HL-60 (cell line): Measurements from ENCODE around the gene TRIM25.

ENCODE experiments used
- DNase-seq, 2 experiments: peaks; one replicate each; pipeline ENCODE4 v3.0.0-alpha.2; 2010 to 2020; ENCODE audit warnings: low read depth in 1 of 2, low spot score in 1 of 2
- H3K27ac ChIP-seq: fragments of 250-450 bp; sonication (Bioruptor Pico); replicated peaks from 2 replicates; pipeline ENCODE4 v1.5.1; 2020; ENCODE audit warnings: mild to moderate bottlenecking, moderate library complexity
- H3K27me3 ChIP-seq: fragments of 250-450 bp; sonication (Bioruptor Pico); 2 replicates; pipeline ENCODE4 v1.5.1; 2021; ENCODE audit warnings: mild to moderate bottlenecking, moderate library complexity; ENCODE audit not compliant: insufficient read depth, poor library complexity, severe bottlenecking
- H3K4me3 ChIP-seq: replicated peaks from 2 replicates; pipeline ENCODE4 v1.5.1; 2011; ENCODE audit warnings: mild to moderate bottlenecking, control low read depth, low read length; ENCODE audit not compliant: insufficient read depth
- GABPA ChIP-seq: IDR thresholded peaks from 2 replicates; pipeline ENCODE4 v1.6.1; 2012; ENCODE audit warnings: low read depth
- POLR2AphosphoS5 ChIP-seq: IDR thresholded peaks from 2 replicates; pipeline ENCODE4 v1.6.1; 2012; ENCODE audit warnings: low read depth
- SPI1 ChIP-seq: IDR thresholded peaks from 2 replicates; pipeline ENCODE4 v1.6.1; 2012; ENCODE audit warnings: low read depth, mild to moderate bottlenecking, borderline replicate concordance
- TF ChIP-seq, protein P1 (sequence below): IDR thresholded peaks from one replicate; pipeline ENCODE4 v1.5.1; 2011; ENCODE audit warnings: low read length, control low read depth, inconsistent platforms; ENCODE audit not compliant: insufficient read depth
- TF ChIP-seq, protein P2 (sequence below): IDR thresholded peaks from 2 replicates; pipeline ENCODE4 v1.6.1; 2012; ENCODE audit warnings: low read depth; ENCODE audit not compliant: insufficient replicate concordance

TRIM25 gene

GRCh38 chr17:56845934-56846333 is 67.9 kb downstream of the TRIM25 start:
- TF ChIP-seq POLR2AphosphoS5 (no peak), SPI1 (no peak), GABPA (no peak)
- TF ChIP-seq, protein P1, sequence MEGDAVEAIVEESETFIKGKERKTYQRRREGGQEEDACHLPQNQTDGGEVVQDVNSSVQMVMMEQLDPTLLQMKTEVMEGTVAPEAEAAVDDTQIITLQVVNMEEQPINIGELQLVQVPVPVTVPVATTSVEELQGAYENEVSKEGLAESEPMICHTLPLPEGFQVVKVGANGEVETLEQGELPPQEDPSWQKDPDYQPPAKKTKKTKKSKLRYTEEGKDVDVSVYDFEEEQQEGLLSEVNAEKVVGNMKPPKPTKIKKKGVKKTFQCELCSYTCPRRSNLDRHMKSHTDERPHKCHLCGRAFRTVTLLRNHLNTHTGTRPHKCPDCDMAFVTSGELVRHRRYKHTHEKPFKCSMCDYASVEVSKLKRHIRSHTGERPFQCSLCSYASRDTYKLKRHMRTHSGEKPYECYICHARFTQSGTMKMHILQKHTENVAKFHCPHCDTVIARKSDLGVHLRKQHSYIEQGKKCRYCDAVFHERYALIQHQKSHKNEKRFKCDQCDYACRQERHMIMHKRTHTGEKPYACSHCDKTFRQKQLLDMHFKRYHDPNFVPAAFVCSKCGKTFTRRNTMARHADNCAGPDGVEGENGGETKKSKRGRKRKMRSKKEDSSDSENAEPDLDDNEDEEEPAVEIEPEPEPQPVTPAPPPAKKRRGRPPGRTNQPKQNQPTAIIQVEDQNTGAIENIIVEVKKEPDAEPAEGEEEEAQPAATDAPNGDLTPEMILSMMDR = no peak
- TF ChIP-seq, protein P2, sequence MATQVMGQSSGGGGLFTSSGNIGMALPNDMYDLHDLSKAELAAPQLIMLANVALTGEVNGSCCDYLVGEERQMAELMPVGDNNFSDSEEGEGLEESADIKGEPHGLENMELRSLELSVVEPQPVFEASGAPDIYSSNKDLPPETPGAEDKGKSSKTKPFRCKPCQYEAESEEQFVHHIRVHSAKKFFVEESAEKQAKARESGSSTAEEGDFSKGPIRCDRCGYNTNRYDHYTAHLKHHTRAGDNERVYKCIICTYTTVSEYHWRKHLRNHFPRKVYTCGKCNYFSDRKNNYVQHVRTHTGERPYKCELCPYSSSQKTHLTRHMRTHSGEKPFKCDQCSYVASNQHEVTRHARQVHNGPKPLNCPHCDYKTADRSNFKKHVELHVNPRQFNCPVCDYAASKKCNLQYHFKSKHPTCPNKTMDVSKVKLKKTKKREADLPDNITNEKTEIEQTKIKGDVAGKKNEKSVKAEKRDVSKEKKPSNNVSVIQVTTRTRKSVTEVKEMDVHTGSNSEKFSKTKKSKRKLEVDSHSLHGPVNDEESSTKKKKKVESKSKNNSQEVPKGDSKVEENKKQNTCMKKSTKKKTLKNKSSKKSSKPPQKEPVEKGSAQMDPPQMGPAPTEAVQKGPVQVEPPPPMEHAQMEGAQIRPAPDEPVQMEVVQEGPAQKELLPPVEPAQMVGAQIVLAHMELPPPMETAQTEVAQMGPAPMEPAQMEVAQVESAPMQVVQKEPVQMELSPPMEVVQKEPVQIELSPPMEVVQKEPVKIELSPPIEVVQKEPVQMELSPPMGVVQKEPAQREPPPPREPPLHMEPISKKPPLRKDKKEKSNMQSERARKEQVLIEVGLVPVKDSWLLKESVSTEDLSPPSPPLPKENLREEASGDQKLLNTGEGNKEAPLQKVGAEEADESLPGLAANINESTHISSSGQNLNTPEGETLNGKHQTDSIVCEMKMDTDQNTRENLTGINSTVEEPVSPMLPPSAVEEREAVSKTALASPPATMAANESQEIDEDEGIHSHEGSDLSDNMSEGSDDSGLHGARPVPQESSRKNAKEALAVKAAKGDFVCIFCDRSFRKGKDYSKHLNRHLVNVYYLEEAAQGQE = no peak
- no peak overlapping the region for H3K4me3 ChIP-seq
- H3K27ac ChIP-seq = no peak overlapping the region
- H3K27me3 ChIP-seq = no peaks in the 10 kb centered on the region
- no peak for DNase-seq

DNA sequence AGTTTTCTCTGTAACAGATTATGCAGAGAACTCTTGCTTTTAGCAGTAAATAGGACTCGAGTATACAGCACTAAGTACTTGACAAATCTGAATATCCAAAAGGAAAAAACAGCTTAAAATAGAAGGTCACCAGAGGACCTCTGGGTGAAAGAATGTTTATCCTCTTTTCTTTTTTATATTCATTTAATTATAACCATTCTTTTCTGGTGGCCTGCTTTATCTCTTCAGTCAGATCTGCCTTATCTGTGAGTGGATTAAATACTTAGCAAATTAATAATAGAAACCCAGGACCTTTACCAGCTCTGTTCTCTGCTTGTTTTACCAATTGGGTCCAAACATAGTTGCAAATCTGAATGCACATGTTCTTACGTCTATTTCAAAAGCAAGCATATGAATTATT is 71.3 kb downstream of the TRIM25 start:
- DNase-seq = no peak
- TF ChIP-seq GABPA (no peak), POLR2AphosphoS5 (no peak), SPI1 (no peak)
- TF ChIP-seq, protein P2 = no peak
- TF ChIP-seq, protein P1 = no peak
- no peak overlapping the region for H3K4me3 ChIP-seq
- H3K27ac ChIP-seq = no peak overlapping the region
- H3K27me3 ChIP-seq = no peaks in the 10 kb centered on the region

- no peak overlapping the region for H3K27ac ChIP-seq
- no peak for DNase-seq
- no peak for TF ChIP-seq GABPA
- H3K4me3 ChIP-seq = no peak overlapping the region
- H3K27me3 ChIP-seq = no peaks in the 10 kb centered on the region
Measured at GRCh38 chr17:56838687-56839086, 75.2 kb downstream of the TRIM25 start.
